Testis (tissue), 2 donors: ENCODE results near the gene RIPOR3.

Experiments used
- CTCF ChIP-seq, 3 experiments: fragments of 450-650 bp in 2 of 3; fragments of 200-600 bp in 1 of 3; sonication (generic) in 1 of 3; IDR thresholded peaks; one replicate each; pipeline ENCODE4 v1.5.1; 2016 to 2019; ENCODE audit warnings: antibody characterized with exemption in 3 of 3, mild to moderate bottlenecking in 2 of 3, moderate library complexity in 1 of 3
- POLR2A ChIP-seq: fragments of 450-650 bp; IDR thresholded peaks from one replicate; pipeline ENCODE4 v1.6.1; 2017; ENCODE audit warnings: antibody characterized with exemption, mild to moderate bottlenecking, moderate library complexity

- TF ChIP-seq POLR2A (no peak), CTCF (IDR thresholded peaks at IDR 0.05) (no peak)
These were observed 112.6 kb downstream of the RIPOR3 start for GRCh38 chr20:50578778-50579165.
